AG09309 (cell line): ENCODE results near the gene TNFRSF19.
A peak's percentile ranks its signal among the peaks of the same experiment; 100 is the strongest.

Experiments
- DNase-seq: peaks from one replicate; pipeline ENCODE4 v3.0.0-alpha.2; 2010; ENCODE audit warnings: low read depth
- H3K4me3 ChIP-seq: 2 replicates; pipeline ENCODE4 v1.5.1; 2011; ENCODE audit warnings: mild to moderate bottlenecking, low read depth, low read length, moderate library complexity; ENCODE audit not compliant: control insufficient read depth
- CTCF ChIP-seq: IDR thresholded peaks from 2 replicates; pipeline ENCODE4 v1.5.1; 2011; ENCODE audit warnings: mild to moderate bottlenecking, low read depth, low read length, inconsistent platforms; ENCODE audit not compliant: insufficient read depth, control insufficient read depth; ENCODE audit errors: missing control alignments

The TNFRSF19 gene

GRCh38 chr13:23570921-23571315, 706 bp downstream of the TNFRSF19 start:
- DNase-seq = no peak
- H3K4me3 ChIP-seq = no peak overlapping the region
- peak; percentile 23 for TF ChIP-seq CTCF

- DNase-seq = no peak
- no peak overlapping the region for H3K4me3 ChIP-seq
- no peak for TF ChIP-seq CTCF
Observed at GRCh38 chr13:23571431-23571830, 1.2 kb downstream of the TNFRSF19 start.

DNA sequence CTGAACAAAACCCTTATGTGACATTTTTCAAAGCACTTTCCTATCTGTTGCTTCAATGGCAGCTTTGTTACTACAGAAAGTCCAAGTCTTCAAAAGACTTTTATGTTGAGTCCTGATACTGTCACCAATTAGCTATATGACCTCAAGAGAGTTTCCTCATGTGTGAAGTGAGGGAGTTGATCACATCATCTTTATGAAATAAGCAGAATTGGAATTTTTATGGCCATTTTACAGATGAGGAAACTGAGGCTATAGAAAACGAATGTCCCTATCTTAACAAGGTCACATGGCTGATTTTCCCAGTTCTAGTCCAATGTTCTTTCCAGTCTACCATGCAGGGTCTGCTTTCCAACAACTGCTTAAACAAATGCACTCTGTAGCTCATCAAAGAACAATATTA, 2.6 kb downstream of the TNFRSF19 start:
- no peak for TF ChIP-seq CTCF
- H3K4me3 ChIP-seq = no peak overlapping the region
- no peak for DNase-seq

DNA sequence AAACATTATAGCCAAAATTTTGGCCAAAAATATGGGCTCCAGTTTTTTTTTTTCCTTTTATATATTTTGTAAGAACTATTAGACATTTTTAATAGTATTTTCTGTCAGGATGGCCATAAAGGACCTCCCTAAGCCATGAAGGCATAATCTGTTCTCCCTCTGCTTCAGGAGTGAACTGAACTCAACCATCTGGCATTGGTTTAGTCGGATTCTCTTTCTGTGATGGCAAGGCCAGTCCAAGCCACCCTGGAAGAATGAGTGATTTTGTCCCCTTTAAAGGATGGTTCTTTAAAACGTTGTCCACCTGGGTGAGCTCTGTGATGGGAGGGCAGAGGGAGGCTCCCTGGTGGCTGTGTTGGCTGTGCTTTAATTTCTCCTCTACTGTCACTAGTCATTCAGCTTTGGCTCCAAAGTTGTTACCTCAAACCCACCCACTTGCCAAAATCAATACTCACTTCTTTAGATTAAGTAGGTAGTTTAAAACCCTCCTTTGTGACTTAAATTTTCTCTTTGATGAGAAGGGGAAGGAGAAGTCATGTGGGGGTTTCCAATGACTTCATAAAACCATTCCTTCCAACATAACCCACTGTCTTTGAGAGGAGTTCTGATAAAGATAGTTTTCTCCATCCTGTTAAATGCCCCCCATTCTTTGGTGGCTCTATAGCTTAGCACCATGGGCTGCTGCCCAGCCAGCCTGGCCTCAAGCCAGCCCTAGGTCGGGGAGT, 4.4 kb downstream of the TNFRSF19 start:
- no peak overlapping the region for H3K4me3 ChIP-seq
- DNase-seq = no peak
- TF ChIP-seq CTCF = no peak

DNA sequence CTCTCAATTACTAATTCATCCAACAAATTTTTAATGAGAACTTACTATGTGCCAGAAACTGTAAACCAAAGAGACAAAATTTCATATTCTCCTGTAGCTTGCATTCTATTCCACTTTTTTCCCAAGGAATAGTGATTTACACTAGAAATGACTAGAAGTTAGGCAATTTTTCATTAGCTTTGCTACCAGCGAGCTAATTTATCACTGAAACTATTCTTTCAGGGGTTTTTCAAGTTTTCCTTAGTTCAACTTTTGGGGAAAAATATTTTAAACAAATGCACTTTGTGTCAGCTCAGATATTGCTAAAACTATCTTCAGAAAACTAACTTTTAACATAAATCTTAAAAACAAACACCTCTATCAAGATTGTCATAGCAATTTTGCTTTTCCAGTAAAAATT, 5.4 kb downstream of the TNFRSF19 start:
- DNase-seq = no peak
- no peak overlapping the region for H3K4me3 ChIP-seq
- TF ChIP-seq CTCF = no peak

DNA sequence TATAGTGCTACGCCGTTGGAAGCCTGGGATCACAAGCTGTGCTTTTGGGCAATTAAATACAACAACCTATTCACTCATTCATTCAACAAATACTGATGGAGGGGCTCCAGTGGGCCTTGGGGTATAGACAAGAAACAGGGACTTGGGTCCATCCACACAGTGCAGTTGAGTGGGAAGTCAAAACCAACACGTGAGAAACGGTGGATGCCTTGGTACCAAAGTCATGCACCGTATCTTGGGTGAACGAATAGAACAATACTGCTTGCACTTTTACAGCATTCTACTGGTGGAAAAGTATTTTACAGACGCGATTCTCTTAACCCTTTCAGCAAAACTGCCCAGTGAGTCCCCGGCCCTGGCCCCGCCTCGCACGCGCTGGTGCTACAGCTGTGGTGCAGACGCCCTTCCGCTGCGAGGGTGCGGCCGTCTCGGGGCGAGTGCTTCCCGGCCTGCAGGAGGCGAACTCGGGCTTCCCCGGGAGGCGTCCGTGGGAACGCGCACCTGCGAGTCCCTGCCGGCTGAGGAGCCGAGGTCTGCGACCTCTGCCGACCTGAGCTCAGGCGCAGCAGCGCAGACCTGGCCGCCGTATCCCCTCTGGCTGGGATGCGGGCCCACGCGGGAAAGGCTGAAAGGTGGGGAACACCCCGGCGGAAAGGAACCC, 8.3 kb downstream of the TNFRSF19 start:
- peak; percentile 82 for TF ChIP-seq CTCF

More for the DNA sequence above, 8.3 kb downstream of the TNFRSF19 start:
- no peak for DNase-seq
- peak overlapping the region; percentile 66 for H3K4me3 ChIP-seq
